Stomach (tissue), 4 donors: ENCODE measurements around the gene ARHGEF4.

Experiments used
- CTCF ChIP-seq, 7 experiments: fragments of 450-650 bp in 4 of 7; fragments of 200-600 bp in 3 of 7; sonication (generic) in 3 of 7; IDR thresholded peaks; one replicate each; pipeline ENCODE4 v1.5.1; 2016 to 2019; ENCODE audit warnings: antibody characterized with exemption in 7 of 7, control low read depth in 2 of 7, mild to moderate bottlenecking in 1 of 7
- EP300 ChIP-seq: sonication (generic); formaldehyde crosslinking; IDR thresholded peaks from one replicate; pipeline ENCODE4 v1.6.1; 2017; ENCODE audit warnings: antibody characterized with exemption
- POLR2A ChIP-seq, 4 donors: fragments of 450-650 bp; IDR thresholded peaks; one replicate each; pipeline ENCODE4 v1.6.1; 2016; ENCODE audit warnings: antibody characterized with exemption in 4 of 4, control low read depth in 2 of 4, mild to moderate bottlenecking in 1 of 4, moderate library complexity in 1 of 4
- POLR2AphosphoS5 ChIP-seq, 3 donors: sonication (generic); formaldehyde crosslinking; IDR thresholded peaks; one replicate each; pipeline ENCODE4 v1.6.1; 2016; ENCODE audit warnings: antibody characterized with exemption in 3 of 3

- no peak for TF ChIP-seq CTCF (IDR thresholded peaks at IDR 0.05)
- no peak for TF ChIP-seq POLR2A (IDR thresholded peaks at IDR 0.05)
- no peak for TF ChIP-seq POLR2AphosphoS5 (IDR thresholded peaks at IDR 0.05)
- TF ChIP-seq EP300 = no peak
These were observed 216.1 kb downstream of the ARHGEF4 start for GRCh38 chr2:131052741-131053263.
